ENCODE results near the gene CCDC6. TPM values are rescaled to one million over a fixed set of nuclear protein-coding genes. Genes with fewer than 3 reads are reported as not detected.

CCDC6 gene
- total and polyA plus RNA-seq, 2 of the 4 experiments (the other 2 are of a cell fraction) = 21.8 to 30.8 TPM

DNA sequence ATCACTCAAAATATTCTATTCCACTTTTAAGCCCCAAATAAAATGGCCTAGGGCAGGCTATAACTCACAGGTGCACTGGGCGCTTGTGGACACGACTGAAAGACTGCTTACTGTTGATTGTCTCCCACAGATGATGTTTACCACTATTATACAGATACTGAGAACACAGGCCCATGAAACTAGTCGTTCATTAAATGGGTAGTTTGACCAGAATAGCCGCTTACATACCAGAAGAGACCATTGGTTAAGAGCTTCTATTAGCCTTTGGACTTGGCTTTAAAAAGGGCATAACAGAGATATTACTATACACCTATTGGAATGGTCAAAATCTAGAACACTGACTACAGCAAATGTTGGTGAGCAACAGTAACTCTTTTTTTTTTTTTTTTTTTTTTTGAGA lies 4.3 kb downstream of the CCDC6 start:
- H4K20me1 ChIP-seq (ENCODE audit: insufficient read depth, low read length) = peaks cover 58% of the 10 kb centered on the region; the same call in 1 of the 2 replicates
- no CpG with 5 or more reads among the region's 4 CpGs for WGBS, 2 experiments (ENCODE audit: extremely low coverage in 2 of 2, insufficient read length in 1 of 2)
- no peak overlapping the region for H2AFZ ChIP-seq (replicated peaks; ENCODE audit: low read length, poor library complexity)
- H3K56ac ChIP-seq (ENCODE audit: extremely low read depth, insufficient read depth, low read length) = no peak overlapping the region
- peaks cover 5% of the 10 kb centered on the region for H3K4me1 ChIP-seq (ENCODE audit: control insufficient read depth, insufficient read depth, low read length)
- H2BK5ac ChIP-seq (ENCODE audit: low read depth, low read length, poor library complexity, severe bottlenecking) = no peak overlapping the region
- no peak overlapping the region for H4K8ac ChIP-seq (ENCODE audit: low read depth in 2 of 2, low read length in 2 of 2)
- dilution Hi-C loops (cut with HindIII; ENCODE audit: low sequenced_read_pairs, unreplicated experiment) (no loop called here), in situ Hi-C loops (cut with MboI; ENCODE audit: low sequenced_read_pairs) (no loop called here), intact Hi-C loops (cut with micrococcal nuclease) (no loop called here)
- ATAC-seq (ENCODE audit: low read depth) (no peak), DNase-seq (no peak)
- ChIA-PET POLR2A (ENCODE audit: unreplicated experiment) (no interaction called here), CTCF (no interaction called here)
- no peak overlapping the region for H4K91ac ChIP-seq (ENCODE audit: insufficient read depth, low read depth, low read length)
- H2BK20ac ChIP-seq (ENCODE audit: low read depth, low read length) = no peak overlapping the region
- no peak overlapping the region for H3K9ac ChIP-seq (ENCODE audit: low read depth, low read length)
- TF ChIP-seq MAFK (IDR thresholded peaks at IDR 0.05; ENCODE audit: low read depth, low read length) (no peak), SMC3 (IDR thresholded peaks at IDR 0.05; ENCODE audit: low read depth, low read length) (no peak)
- H3K23ac ChIP-seq (ENCODE audit: low read depth, low read length) = no peak overlapping the region
- H3K79me1 ChIP-seq (ENCODE audit: low read depth in 1 of 2, low read length in 2 of 2) = peaks cover 18 to 71% of the 10 kb centered on the region in 2 experiments
- H2BK15ac ChIP-seq (ENCODE audit: low read depth, low read length) = no peak overlapping the region
- H2AK5ac ChIP-seq (ENCODE audit: low read depth, low read length) = no peak overlapping the region
- H4K5ac ChIP-seq (ENCODE audit: low read depth, low read length) = no peak overlapping the region
- H3K9me3 ChIP-seq (ENCODE audit: control insufficient read depth, insufficient read depth, low read length) = no peaks in the 10 kb centered on the region
- H3K27ac ChIP-seq (ENCODE audit: insufficient read depth, low read length) = no peak overlapping the region
- no peak overlapping the region for H2BK120ac ChIP-seq (ENCODE audit: low read depth, low read length)
- H3K4me2 ChIP-seq (ENCODE audit: low read depth, low read length) = no peak overlapping the region
- no peak overlapping the region for H3K14ac ChIP-seq (replicated peaks; ENCODE audit: low read depth, low read length)
- no peaks in the 10 kb centered on the region for H3K27me3 ChIP-seq (ENCODE audit: control insufficient read depth, insufficient read depth, low read length)
- H3K4ac ChIP-seq (ENCODE audit: low read depth, low read length) = no peak overlapping the region
- H3K9me1 ChIP-seq (ENCODE audit: insufficient read depth, low read length) = peaks cover 6% of the 10 kb centered on the region; the same call in 1 of the 2 replicates
- H3K36me3 ChIP-seq (ENCODE audit: control insufficient read depth, insufficient read depth, low read length) = no peaks in the 10 kb centered on the region; the same call in none of the 2 replicates
- no TSS peak for BruUV-seq (replicated peaks)
- no peak overlapping the region for H3K4me3 ChIP-seq (ENCODE audit: insufficient read depth, low read depth, low read length)
- H3K18ac ChIP-seq (ENCODE audit: low read depth, low read length) = no peak overlapping the region
- no peak overlapping the region for H2AK9ac ChIP-seq (replicated peaks; ENCODE audit: low read depth, low read length, poor library complexity)

All from IMR-90 (cell line).